Measurements from ENCODE around the gene FGD2.

Gene FGD2

GRCh38 chr6:37033255-37033654 is 27.8 kb downstream of the FGD2 start:
- no peak overlapping the region for H2AK5ac ChIP-seq (ENCODE audit: low read length)
- no peak overlapping the region for H3K23ac ChIP-seq (ENCODE audit: low read length)
- H3K79me2 ChIP-seq (ENCODE audit: control insufficient read depth, insufficient read depth, low read length) = no peaks in the 10 kb centered on the region
- H3K56ac ChIP-seq (ENCODE audit: low read length) = no peak overlapping the region
- no peak overlapping the region for H2BK15ac ChIP-seq (replicated peaks; ENCODE audit: low read depth)
- no peaks in the 10 kb centered on the region for H3K36me3 ChIP-seq (ENCODE audit: control insufficient read depth, insufficient read depth, low read length)
- WGBS (ENCODE audit: extremely low coverage, insufficient coverage, low lambda C conversion rate) = no CpG with 5 or more reads among the region's 7 CpGs
- no peaks in the 10 kb centered on the region for H3K79me1 ChIP-seq (ENCODE audit: low read length)
- H3K4me1 ChIP-seq (ENCODE audit: control insufficient read depth, low read depth, low read length) = no peaks in the 10 kb centered on the region
- no peak overlapping the region for H3K4me2 ChIP-seq (ENCODE audit: low read length)
- no peak overlapping the region for H3K4me3 ChIP-seq (ENCODE audit: low read length)
- no peak overlapping the region for H2BK5ac ChIP-seq (ENCODE audit: low read length)
- no peak overlapping the region for H3K9ac ChIP-seq (ENCODE audit: low read length)
- H3K4ac ChIP-seq (ENCODE audit: low read depth, low read length) = no peak overlapping the region
- DNase-seq = no peak
- H3K18ac ChIP-seq (ENCODE audit: low read length) = no peak overlapping the region
- H3K27me3 ChIP-seq (ENCODE audit: insufficient read depth, low read length, poor library complexity) = no peaks in the 10 kb centered on the region
- no peak overlapping the region for H4K8ac ChIP-seq (ENCODE audit: low read depth, low read length)
- no peak overlapping the region for H3K27ac ChIP-seq (ENCODE audit: low read depth, low read length)
- no peak overlapping the region for H2BK120ac ChIP-seq (ENCODE audit: low read depth, low read length)
- H4K5ac ChIP-seq (ENCODE audit: low read length) = no peak overlapping the region

GRCh38 chr6:37033819-37034795 is 28.7 kb downstream of the FGD2 start:
- H3K9ac ChIP-seq (ENCODE audit: low read length) = no peak overlapping the region
- H3K4me3 ChIP-seq (ENCODE audit: low read length) = no peak overlapping the region
- H3K27ac ChIP-seq (ENCODE audit: low read depth, low read length) = no peak overlapping the region
- no peak overlapping the region for H2BK15ac ChIP-seq (replicated peaks; ENCODE audit: low read depth)
- H3K79me1 ChIP-seq (ENCODE audit: low read length) = no peaks in the 10 kb centered on the region
- H4K5ac ChIP-seq (ENCODE audit: low read length) = no peak overlapping the region
- no peak overlapping the region for H3K4ac ChIP-seq (ENCODE audit: low read depth, low read length)
- H2AK5ac ChIP-seq (ENCODE audit: low read length) = no peak overlapping the region
- H3K4me1 ChIP-seq (ENCODE audit: control insufficient read depth, low read depth, low read length) = no peaks in the 10 kb centered on the region
- no peak for DNase-seq
- WGBS (ENCODE audit: extremely low coverage, insufficient coverage, low lambda C conversion rate) = no CpG with 5 or more reads among the region's 8 CpGs
- no peak overlapping the region for H2BK120ac ChIP-seq (ENCODE audit: low read depth, low read length)
- no peaks in the 10 kb centered on the region for H3K79me2 ChIP-seq (ENCODE audit: control insufficient read depth, insufficient read depth, low read length)
- no peak overlapping the region for H3K18ac ChIP-seq (ENCODE audit: low read length)
- H3K23ac ChIP-seq (ENCODE audit: low read length) = no peak overlapping the region
- no peak overlapping the region for H3K56ac ChIP-seq (ENCODE audit: low read length)
- no peak overlapping the region for H2BK5ac ChIP-seq (ENCODE audit: low read length)
- no peaks in the 10 kb centered on the region for H3K36me3 ChIP-seq (ENCODE audit: control insufficient read depth, insufficient read depth, low read length)
- H3K27me3 ChIP-seq (ENCODE audit: insufficient read depth, low read length, poor library complexity) = no peaks in the 10 kb centered on the region
- H4K8ac ChIP-seq (ENCODE audit: low read depth, low read length) = no peak overlapping the region
- no peak overlapping the region for H3K4me2 ChIP-seq (ENCODE audit: low read length)

- H3K27ac ChIP-seq (ENCODE audit: low read depth, low read length) = no peak overlapping the region
- no peak overlapping the region for H4K5ac ChIP-seq (ENCODE audit: low read length)
- no peaks in the 10 kb centered on the region for H3K36me3 ChIP-seq (ENCODE audit: control insufficient read depth, insufficient read depth, low read length)
- no peak overlapping the region for H2BK120ac ChIP-seq (ENCODE audit: low read depth, low read length)
- H2BK5ac ChIP-seq (ENCODE audit: low read length) = no peak overlapping the region
- H3K9ac ChIP-seq (ENCODE audit: low read length) = no peak overlapping the region
- no peaks in the 10 kb centered on the region for H3K79me2 ChIP-seq (ENCODE audit: control insufficient read depth, insufficient read depth, low read length)
- H2AK5ac ChIP-seq (ENCODE audit: low read length) = no peak overlapping the region
- H3K4ac ChIP-seq (ENCODE audit: low read depth, low read length) = no peak overlapping the region
- H3K4me3 ChIP-seq (ENCODE audit: low read length) = no peak overlapping the region
- no peak overlapping the region for H3K18ac ChIP-seq (ENCODE audit: low read length)
- H3K23ac ChIP-seq (ENCODE audit: low read length) = no peak overlapping the region
- no peaks in the 10 kb centered on the region for H3K4me1 ChIP-seq (ENCODE audit: control insufficient read depth, low read depth, low read length)
- no peaks in the 10 kb centered on the region for H3K79me1 ChIP-seq (ENCODE audit: low read length)
- no peaks in the 10 kb centered on the region for H3K27me3 ChIP-seq (ENCODE audit: insufficient read depth, low read length, poor library complexity)
- H3K56ac ChIP-seq (ENCODE audit: low read length) = no peak overlapping the region
- H4K8ac ChIP-seq (ENCODE audit: low read depth, low read length) = no peak overlapping the region
- WGBS (ENCODE audit: extremely low coverage, insufficient coverage, low lambda C conversion rate) = no CpG with 5 or more reads among the region's 12 CpGs
- no peak for DNase-seq
- H2BK15ac ChIP-seq (replicated peaks; ENCODE audit: low read depth) = no peak overlapping the region
- H3K4me2 ChIP-seq (ENCODE audit: low read length) = no peak overlapping the region
Observed at GRCh38 chr6:37036146-37036545, 30.7 kb downstream of the FGD2 start.

- no peaks in the 10 kb centered on the region for H3K36me3 ChIP-seq (ENCODE audit: control insufficient read depth, insufficient read depth, low read length)
- no peak overlapping the region for H3K18ac ChIP-seq (ENCODE audit: low read length)
- peak overlapping the region; percentile 15 for H3K56ac ChIP-seq (ENCODE audit: low read length)
- H3K4me1 ChIP-seq (ENCODE audit: control insufficient read depth, low read depth, low read length) = no peaks in the 10 kb centered on the region
- no peak for DNase-seq
- no peak overlapping the region for H2AK5ac ChIP-seq (ENCODE audit: low read length)
- H3K27ac ChIP-seq (ENCODE audit: low read depth, low read length) = no peak overlapping the region
- no peak overlapping the region for H2BK120ac ChIP-seq (ENCODE audit: low read depth, low read length)
- H3K79me1 ChIP-seq (ENCODE audit: low read length) = no peaks in the 10 kb centered on the region
- no peak overlapping the region for H3K4me3 ChIP-seq (ENCODE audit: low read length)
- H3K4me2 ChIP-seq (ENCODE audit: low read length) = no peak overlapping the region
- no peak overlapping the region for H3K4ac ChIP-seq (ENCODE audit: low read depth, low read length)
- H3K27me3 ChIP-seq (ENCODE audit: insufficient read depth, low read length, poor library complexity) = no peaks in the 10 kb centered on the region
- H4K8ac ChIP-seq (ENCODE audit: low read depth, low read length) = no peak overlapping the region
- H3K79me2 ChIP-seq (ENCODE audit: control insufficient read depth, insufficient read depth, low read length) = no peaks in the 10 kb centered on the region
- H4K5ac ChIP-seq (ENCODE audit: low read length) = no peak overlapping the region
- no peak overlapping the region for H2BK15ac ChIP-seq (replicated peaks; ENCODE audit: low read depth)
- no peak overlapping the region for H3K9ac ChIP-seq (ENCODE audit: low read length)
- no peak overlapping the region for H2BK5ac ChIP-seq (ENCODE audit: low read length)
- WGBS (ENCODE audit: extremely low coverage, insufficient coverage, low lambda C conversion rate) = no CpG with 5 or more reads among the region's 13 CpGs
- no peak overlapping the region for H3K23ac ChIP-seq (ENCODE audit: low read length)
Observed at GRCh38 chr6:37038292-37039198, 33.1 kb downstream of the FGD2 start.

GRCh38 chr6:37039958-37040357 is 34.5 kb downstream of the FGD2 start:
- H3K27ac ChIP-seq (ENCODE audit: low read depth, low read length) = no peak overlapping the region
- no peak overlapping the region for H3K4me3 ChIP-seq (ENCODE audit: low read length)
- no peak overlapping the region for H3K4me2 ChIP-seq (ENCODE audit: low read length)
- WGBS (ENCODE audit: extremely low coverage, insufficient coverage, low lambda C conversion rate) = no CpG with 5 or more reads among the region's 4 CpGs
- no peaks in the 10 kb centered on the region for H3K4me1 ChIP-seq (ENCODE audit: control insufficient read depth, low read depth, low read length)
- no peak overlapping the region for H2BK15ac ChIP-seq (replicated peaks; ENCODE audit: low read depth)
- no peak overlapping the region for H2BK120ac ChIP-seq (ENCODE audit: low read depth, low read length)
- H3K79me1 ChIP-seq (ENCODE audit: low read length) = no peaks in the 10 kb centered on the region
- no peaks in the 10 kb centered on the region for H3K27me3 ChIP-seq (ENCODE audit: insufficient read depth, low read length, poor library complexity)
- H3K4ac ChIP-seq (ENCODE audit: low read depth, low read length) = no peak overlapping the region
- H3K36me3 ChIP-seq (ENCODE audit: control insufficient read depth, insufficient read depth, low read length) = no peaks in the 10 kb centered on the region
- no peak overlapping the region for H4K5ac ChIP-seq (ENCODE audit: low read length)
- H3K79me2 ChIP-seq (ENCODE audit: control insufficient read depth, insufficient read depth, low read length) = no peaks in the 10 kb centered on the region
- H4K8ac ChIP-seq (ENCODE audit: low read depth, low read length) = no peak overlapping the region
- peak overlapping the region; percentile 38 for H2AK5ac ChIP-seq (ENCODE audit: low read length)
- H3K18ac ChIP-seq (ENCODE audit: low read length) = no peak overlapping the region
- H3K9ac ChIP-seq (ENCODE audit: low read length) = no peak overlapping the region
- DNase-seq = no peak
- H3K56ac ChIP-seq (ENCODE audit: low read length) = no peak overlapping the region
- no peak overlapping the region for H3K23ac ChIP-seq (ENCODE audit: low read length)
- H2BK5ac ChIP-seq (ENCODE audit: low read length) = no peak overlapping the region
